ENCODE results near the gene CPSF6.
"Not testable (repeated sequence)": the region's sequence is repeated elsewhere in the genome, so short reads cannot be mapped to it uniquely, and the experiment has no call there.

The CPSF6 gene

DNA sequence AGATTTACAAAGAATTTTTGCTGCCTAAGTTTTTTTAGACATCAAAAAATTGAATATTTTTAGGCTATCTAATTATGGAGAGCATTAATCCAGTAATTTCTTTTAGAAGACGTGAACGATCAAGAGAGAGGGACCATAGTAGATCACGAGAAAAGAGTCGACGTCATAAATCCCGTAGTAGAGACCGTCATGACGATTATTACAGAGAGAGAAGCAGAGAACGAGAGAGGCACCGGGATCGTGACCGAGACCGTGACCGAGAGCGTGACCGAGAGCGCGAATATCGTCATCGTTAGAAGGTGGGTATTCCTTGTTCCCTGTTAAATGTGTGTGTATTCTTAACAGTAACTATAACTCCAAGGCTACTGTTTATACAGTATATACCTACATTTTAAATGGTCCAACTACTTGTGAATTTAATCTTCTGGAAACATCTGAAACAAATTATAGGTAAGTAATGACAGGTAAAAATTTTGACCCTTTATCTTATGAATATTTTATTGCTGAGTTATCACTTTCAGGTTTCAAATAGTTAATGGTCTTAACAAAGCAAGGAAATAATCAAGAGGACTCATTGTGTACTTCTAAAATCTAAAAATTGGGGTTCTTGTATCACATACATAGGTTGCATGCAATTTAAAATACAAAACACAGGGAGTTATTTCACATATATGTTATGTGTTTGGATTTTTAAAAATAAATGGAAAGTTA, 23.1 kb downstream of the CPSF6 start:
- DNase-seq = no peak

DNA sequence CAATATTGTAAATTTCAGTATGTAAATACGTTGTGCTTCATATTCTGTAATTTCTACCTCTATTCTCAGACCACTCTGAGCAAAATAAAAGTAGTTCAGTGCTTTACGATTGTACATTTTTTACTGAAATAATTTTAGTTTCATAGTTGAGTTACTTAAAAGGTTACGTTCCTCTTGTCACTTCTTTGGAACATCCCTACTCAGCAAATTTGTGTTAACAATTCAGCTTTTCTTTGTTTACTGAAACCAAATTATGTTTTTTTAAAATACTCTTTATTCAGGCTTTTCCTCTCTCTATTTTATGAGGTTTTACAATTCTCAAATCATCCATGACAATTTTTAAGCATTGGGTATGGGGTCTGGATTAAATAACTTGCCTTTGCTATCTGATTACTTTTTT, 25.8 kb downstream of the CPSF6 start:
- DNase-seq = no peak

DNA sequence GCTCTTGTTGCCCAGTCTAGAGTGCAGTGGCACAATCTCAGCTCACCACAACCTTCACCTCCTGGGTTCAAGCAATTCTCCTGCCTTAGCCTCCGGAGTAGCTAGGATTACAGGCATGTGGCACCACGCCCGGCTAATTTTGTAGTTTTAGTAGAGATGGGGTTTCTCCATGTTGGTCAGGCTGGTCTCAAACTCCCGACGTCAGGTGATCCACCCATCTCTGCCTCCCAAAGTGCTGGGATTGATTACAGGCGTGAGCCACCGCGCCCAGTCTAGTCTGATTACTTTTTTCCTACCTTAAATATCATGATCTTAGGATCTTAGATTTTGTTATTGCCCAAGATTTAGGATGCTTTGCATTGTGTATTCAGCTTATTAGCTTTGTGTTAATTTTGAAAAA, 26.3 kb downstream of the CPSF6 start:
- not testable (repeated sequence) for DNase-seq

DNA sequence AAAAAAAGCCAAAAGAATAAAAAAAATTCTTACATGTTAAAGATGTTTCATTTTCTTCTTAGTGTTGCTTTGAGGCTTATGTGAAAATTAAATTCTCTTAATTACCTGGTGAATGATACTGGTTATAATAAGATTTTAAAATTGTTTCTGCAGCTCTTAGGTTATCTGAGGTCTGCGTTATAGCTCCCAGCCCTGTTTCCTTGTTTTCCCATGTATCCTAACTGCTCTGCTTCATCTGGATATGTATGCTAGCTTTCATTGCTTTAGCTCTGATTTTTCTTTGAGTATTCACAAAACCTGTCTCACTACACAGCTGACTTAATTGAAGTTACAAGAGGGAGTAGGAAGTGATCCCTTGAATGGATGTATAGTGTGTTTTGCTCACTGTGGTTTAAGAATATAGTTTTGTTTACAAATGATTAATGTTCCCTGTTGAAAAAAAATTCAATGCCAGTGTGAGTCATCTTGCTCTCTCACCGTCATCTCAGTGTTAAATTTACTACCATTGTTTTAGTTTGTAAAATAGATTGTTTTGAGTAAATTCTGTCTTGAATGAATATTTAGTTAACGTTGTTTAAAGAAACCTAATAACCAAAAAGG, 26.8 kb downstream of the CPSF6 start:
- DNase-seq = no peak

DNA sequence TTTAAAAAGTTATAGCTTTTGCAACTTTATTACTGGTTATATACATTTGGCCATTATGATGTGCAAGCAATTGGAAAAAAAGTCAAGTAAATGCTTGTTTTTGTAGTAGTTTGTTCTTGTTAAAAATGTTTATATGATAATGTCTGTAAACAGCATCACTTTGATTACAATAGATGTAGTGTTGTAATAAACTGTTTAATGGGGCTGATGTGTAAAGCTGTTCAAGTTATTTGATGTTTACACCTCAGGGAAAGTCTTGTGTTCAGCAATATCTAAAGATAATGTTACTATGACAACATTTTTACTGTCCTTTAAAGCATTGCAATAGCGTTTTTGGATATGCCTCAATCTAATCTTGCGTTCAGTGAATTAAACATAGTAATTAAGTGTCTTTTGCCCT, 30.4 kb downstream of the CPSF6 start:
- no peak for DNase-seq

DNA sequence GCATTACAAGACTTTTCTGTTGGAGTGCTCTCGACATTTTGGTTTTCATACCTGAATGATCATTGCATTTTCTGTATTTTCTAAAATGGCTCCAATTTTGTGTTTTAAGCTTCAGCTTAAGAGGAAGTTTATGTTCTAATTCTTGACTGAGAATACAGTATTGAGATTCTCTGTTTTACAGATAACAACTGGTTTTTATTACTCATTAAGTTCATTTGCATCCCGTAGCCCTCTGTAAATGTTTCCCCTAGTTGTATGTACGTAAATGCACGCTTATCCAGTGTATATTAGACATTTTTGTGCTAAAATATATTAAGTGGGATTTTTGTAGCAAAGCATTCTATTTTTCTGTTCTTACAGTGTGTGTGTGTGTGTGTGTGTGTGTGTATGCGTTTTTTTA, 33.1 kb downstream of the CPSF6 start:
- no peak for DNase-seq

DNA sequence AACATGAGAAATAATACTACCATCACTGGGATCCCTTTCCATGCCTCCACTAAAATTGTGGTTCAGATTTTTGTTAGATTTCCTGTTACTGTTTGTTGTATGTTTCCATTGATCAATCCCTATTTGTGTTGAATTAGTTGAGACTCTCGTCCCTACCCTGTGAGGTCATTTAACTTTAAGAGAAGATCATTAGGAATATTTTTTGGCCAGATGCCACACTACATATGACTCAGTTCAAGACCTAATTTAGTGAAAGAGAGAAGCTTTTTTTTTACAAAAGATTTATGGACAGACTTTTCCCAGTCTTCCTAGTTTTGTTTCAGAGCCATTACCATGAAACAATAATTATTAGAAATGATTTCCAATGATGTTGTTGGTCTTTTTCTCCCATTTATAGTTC, 35.5 kb downstream of the CPSF6 start:
- no peak for DNase-seq

DNA sequence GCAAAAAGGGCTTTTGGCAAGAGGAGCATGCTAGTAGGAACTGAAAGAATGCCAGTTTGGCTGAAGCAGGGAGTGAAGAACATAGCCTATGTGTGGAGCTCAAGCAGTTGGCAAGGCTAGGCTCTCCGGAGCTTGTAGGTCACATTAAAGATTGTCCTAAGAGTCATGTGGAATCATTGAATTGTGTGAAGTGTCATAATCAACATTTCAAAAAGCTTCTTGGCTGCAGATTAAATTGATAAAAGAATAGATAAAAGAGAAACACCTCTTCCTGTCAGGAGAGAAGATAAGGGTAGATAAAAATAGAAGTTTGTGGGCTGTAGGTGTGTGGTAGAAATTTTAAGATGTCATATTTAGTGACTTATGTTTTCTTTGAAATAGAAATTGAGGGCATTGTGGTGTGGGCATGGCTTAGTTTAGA, 36.1 kb downstream of the CPSF6 start:
- DNase-seq = no peak

DNA sequence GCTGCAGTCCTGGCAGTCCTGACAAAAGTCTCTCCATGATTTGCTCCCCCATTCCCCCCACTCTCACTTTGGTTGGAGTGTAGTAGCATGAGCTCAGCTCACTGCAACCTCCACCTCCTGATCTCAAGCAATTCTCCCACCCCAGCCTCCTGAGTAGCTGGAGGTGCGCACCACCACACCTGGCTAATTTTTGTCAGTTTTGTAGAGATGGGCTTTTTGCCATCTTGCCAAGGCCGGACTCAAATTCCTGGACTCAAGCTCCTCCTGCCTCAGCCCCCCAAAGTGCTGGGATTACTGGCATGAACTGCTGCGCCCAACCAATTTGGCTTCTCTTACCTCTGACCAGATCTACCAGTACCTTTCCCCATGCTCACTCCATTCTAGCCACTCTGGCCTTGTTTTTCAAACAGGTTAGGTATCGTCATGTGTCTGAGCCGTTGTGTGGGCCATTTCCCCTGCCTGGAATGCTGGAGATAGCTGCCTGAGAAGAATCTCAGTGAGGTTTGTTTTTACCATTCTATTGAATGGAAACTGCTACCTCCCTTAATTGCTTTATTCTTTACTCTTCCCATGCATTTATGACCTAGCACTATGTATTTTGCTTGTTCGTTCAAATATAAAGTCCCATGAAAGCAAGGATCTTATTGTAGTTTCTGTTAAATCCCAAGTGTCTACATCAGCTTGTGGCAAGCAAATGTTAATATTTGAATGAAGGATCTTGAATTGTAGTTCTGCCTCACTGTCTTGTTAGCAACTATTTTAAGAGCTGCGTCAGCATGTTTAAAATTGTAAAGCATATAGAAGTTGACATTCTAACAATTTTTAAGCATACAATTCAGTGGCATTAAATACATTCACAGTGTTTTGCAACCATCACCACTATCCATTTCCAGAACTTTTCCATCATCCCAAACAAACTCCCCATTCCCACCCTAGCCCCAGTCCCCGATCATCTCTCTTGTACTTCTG, 39.7 kb downstream of the CPSF6 start:
- DNase-seq = no peak

DNA sequence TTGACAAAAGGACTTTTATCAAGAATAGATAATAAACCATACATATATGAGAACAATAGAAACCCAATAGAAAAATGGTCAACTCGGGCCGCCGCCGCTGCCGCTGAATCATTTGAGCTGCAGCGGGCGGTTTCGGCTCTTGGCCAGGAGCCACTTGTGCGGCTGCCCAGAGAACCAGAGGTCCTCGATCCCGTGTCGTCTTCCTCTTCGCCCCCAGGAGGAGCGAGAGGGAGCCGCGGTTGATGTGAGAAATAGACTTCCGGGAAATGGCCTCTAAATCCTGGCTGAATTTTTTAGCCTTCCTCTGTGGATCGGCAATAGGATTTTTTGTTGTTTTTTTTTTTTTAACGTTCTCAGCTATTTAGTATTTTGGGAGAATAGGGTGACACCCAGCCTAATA, 44.8 kb downstream of the CPSF6 start:
- peak; percentile 81 for DNase-seq

DNA sequence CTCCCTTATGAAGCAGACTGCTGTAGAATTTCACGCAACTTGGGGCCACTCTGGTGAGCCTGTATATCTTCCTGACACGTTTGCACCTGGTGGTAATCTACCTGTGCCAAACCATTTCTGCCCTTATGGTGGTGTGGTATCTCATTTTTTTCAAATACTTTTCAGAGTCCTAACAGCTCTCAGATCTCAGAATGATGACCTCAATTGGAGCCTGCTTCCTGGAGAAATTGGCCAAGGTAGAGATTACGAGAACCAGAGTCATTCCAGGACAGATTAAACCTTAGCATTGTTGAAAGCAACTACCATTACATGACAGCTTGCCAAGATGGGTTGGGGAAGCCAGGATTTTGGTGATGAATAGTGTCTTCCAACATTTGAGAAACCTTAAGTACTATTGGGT, 48.2 kb downstream of the CPSF6 start:
- DNase-seq = no peak

DNA sequence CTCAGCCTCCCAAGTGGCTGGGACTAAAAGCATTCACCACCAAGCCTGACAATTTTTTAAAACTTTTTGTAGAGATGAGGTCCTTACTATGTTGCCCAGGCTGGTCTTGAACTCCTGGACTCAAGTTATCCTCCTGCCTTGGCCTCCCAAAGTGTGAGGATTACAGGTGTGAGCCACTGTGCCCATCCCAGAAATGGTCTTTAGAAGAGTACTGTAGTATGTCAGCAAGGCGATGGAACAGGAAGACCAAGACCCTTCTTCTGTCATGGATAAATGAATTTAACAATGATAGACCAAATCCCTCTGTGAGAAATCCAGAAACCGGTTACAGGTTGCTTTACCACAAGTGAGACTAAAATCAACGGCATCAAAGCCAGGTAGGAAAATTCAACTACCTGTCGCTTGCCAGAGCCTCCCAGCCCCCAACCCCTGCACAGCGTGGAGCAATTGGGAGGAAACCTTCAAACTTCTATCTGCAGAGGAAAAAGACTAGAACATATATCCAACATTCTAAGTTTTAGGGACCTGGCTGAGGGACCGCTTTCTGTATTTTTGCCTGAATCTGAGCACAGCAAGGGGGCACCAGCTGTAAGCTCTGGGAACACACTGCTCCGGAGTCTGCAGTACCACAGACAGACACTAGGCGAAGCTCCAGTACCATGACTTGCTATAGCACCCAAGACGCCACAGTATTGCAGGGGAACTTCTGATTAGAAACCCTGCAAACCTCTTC, 51.3 kb downstream of the CPSF6 start:
- DNase-seq = peak; percentile 71

DNA sequence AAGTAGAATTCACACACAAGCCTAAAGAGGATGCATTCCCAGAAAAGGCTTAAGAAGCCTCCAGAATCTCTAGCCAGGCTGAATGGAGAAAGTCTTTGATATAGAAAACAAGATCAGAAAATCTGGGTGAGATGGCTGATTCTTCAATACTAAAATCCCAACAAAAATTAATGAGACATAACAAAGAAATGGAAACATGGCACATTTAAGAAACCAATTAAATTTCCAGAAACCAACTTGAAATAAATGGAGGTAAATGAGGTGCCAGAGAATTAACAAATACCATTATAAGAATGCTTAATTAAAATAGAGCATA, 51.9 kb downstream of the CPSF6 start:
- no peak for DNase-seq

DNA sequence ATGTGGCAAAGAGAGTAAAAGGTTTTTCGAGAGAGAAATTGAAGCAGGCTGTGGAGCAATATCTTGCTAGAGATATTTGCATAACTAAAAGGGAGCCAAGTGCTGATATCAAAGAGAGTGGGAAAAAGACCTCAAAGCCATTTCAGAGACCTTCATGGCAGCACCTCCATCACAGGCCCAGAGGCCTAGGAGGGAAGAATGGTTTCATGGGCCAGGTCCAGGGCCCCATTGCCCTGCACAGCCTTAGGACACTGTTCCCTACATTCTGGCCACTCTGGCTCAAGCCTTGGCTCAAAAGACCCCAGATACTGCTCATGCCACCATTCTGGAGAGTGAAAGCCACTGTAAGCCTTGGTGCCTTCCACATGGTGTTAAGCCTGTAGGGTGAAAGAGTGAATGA, 58.8 kb downstream of the CPSF6 start:
- no peak for DNase-seq

DNA sequence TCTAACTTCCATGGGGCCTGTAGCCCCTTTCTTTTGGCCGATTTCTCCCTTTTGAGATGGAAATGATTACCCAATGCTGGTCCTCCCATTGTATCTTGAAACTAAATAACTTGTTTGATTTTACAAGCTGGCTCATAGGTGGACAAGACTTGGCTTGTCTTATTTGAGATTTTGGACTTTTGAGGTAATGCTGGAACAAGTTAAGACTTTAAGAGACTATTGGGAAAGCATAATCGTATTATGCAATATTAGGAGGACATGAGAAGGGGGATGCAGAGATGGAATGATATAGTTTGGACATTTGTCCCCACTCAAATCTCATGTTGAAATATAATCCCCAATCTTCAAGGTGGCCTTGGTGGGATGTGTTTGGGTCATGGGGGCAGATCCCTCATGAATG, 59.6 kb downstream of the CPSF6 start:
- no peak for DNase-seq

DNA sequence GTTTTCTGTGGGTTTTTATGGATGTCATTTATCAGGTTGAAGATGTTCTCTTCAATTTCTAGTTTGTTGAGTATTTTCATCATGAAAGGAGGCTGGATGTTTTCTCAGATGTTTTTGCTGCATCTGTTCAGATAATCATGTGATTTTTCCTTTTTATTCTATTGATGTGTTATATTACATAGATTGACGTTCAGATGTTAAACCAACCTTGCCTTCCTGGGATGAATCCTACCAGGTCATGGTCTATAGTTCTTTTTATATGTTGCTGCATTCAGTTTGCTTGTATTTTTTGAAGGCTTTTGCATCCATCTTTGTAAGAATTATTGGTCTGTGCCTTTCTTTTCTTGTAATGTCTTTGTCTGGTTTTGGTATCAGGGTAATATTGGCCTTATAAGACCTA, 64.9 kb downstream of the CPSF6 start:
- no peak for DNase-seq

DNA sequence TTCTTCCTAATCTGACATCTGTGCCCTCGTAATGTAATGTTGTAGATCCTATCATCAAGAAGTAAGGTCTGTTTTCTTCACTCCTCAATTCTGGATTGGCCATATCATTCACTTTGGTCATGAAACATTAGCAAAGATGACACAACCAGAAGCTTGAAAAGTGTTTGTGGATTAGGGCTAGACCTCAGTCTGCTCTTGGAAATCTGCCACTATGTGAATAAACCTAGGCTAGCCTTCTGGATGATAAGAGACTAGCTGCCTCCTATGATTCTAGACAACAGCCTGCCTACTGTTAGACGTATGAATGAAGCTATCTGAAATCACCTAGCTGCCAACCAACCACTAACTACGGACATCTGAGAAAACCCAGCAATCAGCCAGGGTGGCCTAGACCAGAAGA, 70.1 kb downstream of the CPSF6 start:
- no peak for DNase-seq

DNA sequence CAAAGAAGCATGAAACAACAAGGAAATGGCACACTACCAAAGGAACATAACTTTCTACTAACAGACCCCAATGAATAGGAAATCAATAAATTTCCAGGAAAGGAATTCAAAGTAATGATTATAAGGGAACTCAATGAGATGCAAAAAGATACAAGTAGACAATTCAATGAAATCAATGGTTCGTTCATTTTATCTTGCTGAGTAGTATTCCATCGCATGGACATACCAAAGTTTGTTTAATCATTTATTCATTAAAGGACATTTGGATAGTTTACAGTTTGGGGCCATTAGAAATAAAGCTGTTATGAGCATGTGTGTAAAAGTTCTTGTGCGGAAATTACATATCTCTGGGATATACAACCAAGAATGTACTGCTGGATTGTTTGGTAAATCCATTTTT, 73.8 kb downstream of the CPSF6 start:
- no peak for DNase-seq

DNA sequence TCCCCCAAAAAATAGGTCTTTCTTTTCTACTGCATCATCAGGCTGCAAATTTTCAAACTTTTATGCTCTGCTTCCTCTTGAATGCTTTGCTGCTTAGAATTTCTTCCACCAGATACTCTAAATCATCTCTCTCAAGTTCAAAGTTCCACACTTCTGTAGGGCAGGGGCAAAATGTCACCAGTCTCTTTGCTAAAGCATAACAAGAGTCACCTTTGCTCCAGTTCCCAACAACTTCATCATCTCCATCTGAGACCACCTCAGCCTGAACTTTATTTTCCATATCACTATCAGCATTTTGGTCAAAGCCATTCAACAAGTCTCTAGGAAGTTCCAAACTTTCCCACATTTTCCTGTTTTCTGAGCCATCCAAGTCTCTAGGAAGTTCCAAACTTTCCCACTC, 77.4 kb downstream of the CPSF6 start:
- not testable (repeated sequence) for DNase-seq

DNA sequence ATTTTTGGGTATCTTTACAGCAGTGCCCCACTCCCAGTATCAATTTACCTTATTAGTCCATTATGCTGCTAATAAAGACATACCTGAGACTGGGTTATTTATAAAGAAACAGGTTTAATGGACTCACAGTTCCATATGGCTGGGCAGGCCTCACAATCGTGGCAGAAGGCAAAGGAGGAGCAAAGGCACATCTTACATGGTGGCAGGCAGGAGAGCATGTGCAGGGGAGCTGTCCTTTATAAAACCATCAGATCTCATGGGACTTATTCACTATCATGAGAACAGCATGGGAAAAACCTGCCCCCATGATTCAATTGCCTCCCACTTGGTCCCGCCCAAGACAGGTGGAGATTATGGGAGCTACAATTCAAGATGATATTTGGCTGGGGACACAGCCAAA, 77.9 kb downstream of the CPSF6 start:
- DNase-seq = not testable (repeated sequence)

DNA sequence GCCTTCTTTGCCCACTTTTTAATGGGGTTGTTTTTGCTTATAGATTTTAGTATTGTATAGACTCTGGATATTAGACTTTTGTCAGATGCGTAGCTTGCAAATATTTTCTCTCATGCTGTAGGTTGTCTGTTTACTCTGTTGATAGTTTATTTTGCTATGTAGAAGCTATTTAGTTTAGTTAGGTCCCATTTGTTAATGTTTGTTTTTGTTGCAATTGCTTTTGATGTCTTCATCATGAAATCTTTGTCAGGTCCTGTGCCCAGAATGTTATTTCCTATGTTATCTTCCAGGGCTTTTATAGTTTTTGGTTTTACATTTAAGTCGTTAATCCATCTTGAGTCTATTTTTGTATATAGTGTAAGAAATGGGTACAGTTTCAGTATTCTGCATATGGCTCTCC, 78.9 kb downstream of the CPSF6 start:
- no peak for DNase-seq

DNA sequence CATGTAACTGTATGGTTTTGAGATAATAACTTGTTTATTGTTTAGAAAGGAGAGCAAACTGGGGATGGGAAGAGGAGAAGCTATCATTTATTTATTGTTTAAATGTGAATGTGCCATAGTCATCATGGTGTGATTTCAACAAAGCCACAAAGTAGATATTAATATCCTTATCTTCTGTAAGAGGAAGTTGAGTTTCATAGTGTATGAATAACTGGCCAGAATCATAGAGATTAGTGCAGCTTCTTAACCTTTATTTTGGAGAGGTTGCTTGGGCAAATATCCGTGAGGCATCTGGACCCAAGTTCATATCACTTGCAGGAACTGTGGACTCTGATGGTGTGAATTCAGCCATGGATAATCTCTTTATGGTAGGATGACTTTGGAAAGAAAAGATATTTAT, 82.0 kb downstream of the CPSF6 start:
- no peak for DNase-seq
